Upper lobe of left lung (tissue), 6 donors: Measurements from ENCODE around the gene ADAMTS17. TPM values are rescaled to one million over a fixed set of nuclear protein-coding genes. Genes with fewer than 3 reads are reported as not detected.

Experiments used
- ATAC-seq, 2 donors: fragments of 200-7000 bp; cut with Tn5 transposase; one replicate each; pipeline ENCODE4 v1.9.1; 2022; ENCODE audit warnings: mild to moderate bottlenecking in 2 of 2, moderate library complexity in 2 of 2; ENCODE audit not compliant: low FRiP score in 2 of 2
- DNase-seq, 2 donors: peaks; one replicate each; pipeline ENCODE4 v3.0.0-alpha.2; 2019 to 2020
- H3K27ac ChIP-seq, 4 donors: fragments of 200-600 bp; sonication (generic); one replicate each; pipeline ENCODE4 v1.5.1; 2016 to 2019
- H3K27me3 ChIP-seq, 4 donors: fragments of 200-600 bp; sonication (generic); one replicate each; pipeline ENCODE4 v1.5.1; 2017 to 2019
- H3K36me3 ChIP-seq, 4 donors: fragments of 200-600 bp; sonication (generic); one replicate each; pipeline ENCODE4 v1.5.1; 2016 to 2019
- H3K4me1 ChIP-seq, 4 donors: fragments of 200-600 bp; sonication (generic); one replicate each; pipeline ENCODE4 v1.5.1; 2018 to 2019
- H3K4me3 ChIP-seq, 4 donors: fragments of 200-600 bp; sonication (generic); one replicate each; pipeline ENCODE4 v1.5.1; 2017 to 2019; ENCODE audit warnings: mild to moderate bottlenecking in 2 of 4, moderate library complexity in 1 of 4
- H3K9me3 ChIP-seq, 4 donors: fragments of 200-600 bp; sonication (generic); one replicate each; pipeline ENCODE4 v1.5.1; 2018 to 2019
- EP300 ChIP-seq, 4 donors: sonication (generic); formaldehyde crosslinking; IDR thresholded peaks; one replicate each; pipeline ENCODE4 v1.5.1; 2017; ENCODE audit warnings: antibody characterized with exemption in 4 of 4, control low read depth in 2 of 4
- POLR2A ChIP-seq, 4 donors: fragments of 450-650 bp; IDR thresholded peaks; one replicate each; pipeline ENCODE4 v1.5.1; 2016 to 2017; ENCODE audit warnings: antibody characterized with exemption in 4 of 4, mild to moderate bottlenecking in 2 of 4
- POLR2AphosphoS5 ChIP-seq, 2 donors: sonication (generic); formaldehyde crosslinking; IDR thresholded peaks; one replicate each; pipeline ENCODE4 v1.5.1; 2017; ENCODE audit warnings: antibody characterized with exemption in 2 of 2
- WGBS, 2 donors: methylation state at CpG; one replicate each; pipeline ENCODE4 v1.1.5; 2017 to 2018; 5-methylcytosine and 5-hydroxymethylcytosine counted together
- total RNA-seq, 6 donors: library from RNA; depleted of rRNA in 4 of 6; stranded (reverse); fragments of >200 nt in 4 of 6; gene quantifications; one replicate each; pipeline versions ENCODE4 v1.1.0 to v1.2.1, GENCODE V29; 2016 to 2021
- TF ChIP-seq, protein P1 (sequence below), 6 experiments: fragments of 450-650 bp in 4 of 6; fragments of 200-600 bp in 2 of 6; sonication (generic) in 2 of 6; IDR thresholded peaks; one replicate each; pipeline ENCODE4 v1.5.1; 2016 to 2019; ENCODE audit warnings: antibody characterized with exemption in 6 of 6
- donor health status: DM: no; HTN: no; CAD: no; lungs with moderate emphysema.
- donor health status: DM: no; HTN: yes; CAD: no; lungs with severe emphysema.

Gene ADAMTS17
- total RNA-seq, 6 donors from 2014 or later, result 3.2 to 11.5 (median 5.7) TPM

DNA sequence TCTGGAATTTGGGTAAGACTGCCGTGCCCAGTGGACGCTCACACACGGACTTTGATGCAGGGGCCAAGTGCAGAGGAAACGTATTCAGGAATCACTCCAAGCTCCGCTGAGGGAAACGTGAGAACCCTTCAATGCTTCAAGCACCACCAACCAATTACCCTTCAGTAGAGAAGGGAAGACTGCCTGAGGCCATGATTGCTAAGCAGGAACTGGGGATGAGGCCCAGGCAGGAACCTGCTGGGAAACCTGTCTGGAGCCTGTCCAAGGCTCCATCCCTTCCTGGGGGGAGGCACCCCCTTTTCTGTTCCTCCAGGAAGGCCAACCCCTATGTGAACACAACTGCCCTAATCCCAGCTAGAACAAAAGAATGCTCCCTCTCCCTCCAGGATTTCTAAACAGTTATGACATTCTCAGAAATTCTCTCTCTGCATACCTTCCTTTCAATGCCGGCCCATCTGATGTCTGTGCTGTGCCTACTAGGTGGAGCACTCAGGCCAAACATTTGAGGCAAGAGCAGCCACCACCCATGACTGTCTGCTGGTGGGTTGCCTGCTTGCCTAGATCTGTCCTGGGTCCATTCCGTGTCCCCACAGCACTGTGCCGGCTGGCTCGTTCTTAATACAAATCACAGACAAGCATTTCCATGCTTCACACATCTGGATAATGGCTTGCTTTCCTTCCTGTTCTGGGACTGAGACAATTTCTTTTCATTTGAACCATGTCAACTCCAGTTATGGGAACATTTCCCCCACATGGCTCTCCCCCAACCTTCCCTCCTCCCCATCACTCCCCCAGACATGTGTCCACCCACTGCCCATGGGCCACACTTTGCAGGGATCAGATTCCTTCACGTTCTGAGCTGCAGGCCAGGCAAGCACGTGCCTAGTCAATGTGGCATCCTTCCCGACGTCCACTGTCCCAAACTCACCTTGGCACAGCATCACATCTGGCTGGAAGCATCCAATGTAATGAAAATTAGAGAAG is 149.4 kb downstream of the ADAMTS17 start:
- WGBS, 2 donors, result 67 to 71% methylated on average over 14 of the region's 14 CpGs
- Histone ChIP-seq H3K27me3 (no peaks in the 10 kb centered on the region), H3K27ac (no peak overlapping the region), H3K4me1 (no peaks in the 10 kb centered on the region), H3K4me3 (no peak overlapping the region), H3K9me3 (no peaks in the 10 kb centered on the region), H3K36me3 (no peaks in the 10 kb centered on the region)
- TF ChIP-seq EP300 (IDR thresholded peaks at IDR 0.05) (no peak), POLR2AphosphoS5 (IDR thresholded peaks at IDR 0.05) (no peak), POLR2A (IDR thresholded peaks at IDR 0.05) (no peak)
- TF ChIP-seq, protein P1, sequence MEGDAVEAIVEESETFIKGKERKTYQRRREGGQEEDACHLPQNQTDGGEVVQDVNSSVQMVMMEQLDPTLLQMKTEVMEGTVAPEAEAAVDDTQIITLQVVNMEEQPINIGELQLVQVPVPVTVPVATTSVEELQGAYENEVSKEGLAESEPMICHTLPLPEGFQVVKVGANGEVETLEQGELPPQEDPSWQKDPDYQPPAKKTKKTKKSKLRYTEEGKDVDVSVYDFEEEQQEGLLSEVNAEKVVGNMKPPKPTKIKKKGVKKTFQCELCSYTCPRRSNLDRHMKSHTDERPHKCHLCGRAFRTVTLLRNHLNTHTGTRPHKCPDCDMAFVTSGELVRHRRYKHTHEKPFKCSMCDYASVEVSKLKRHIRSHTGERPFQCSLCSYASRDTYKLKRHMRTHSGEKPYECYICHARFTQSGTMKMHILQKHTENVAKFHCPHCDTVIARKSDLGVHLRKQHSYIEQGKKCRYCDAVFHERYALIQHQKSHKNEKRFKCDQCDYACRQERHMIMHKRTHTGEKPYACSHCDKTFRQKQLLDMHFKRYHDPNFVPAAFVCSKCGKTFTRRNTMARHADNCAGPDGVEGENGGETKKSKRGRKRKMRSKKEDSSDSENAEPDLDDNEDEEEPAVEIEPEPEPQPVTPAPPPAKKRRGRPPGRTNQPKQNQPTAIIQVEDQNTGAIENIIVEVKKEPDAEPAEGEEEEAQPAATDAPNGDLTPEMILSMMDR (IDR thresholded peaks at IDR 0.05), result no peak
- ATAC-seq, result no peak
- DNase-seq, result no peak

DNA sequence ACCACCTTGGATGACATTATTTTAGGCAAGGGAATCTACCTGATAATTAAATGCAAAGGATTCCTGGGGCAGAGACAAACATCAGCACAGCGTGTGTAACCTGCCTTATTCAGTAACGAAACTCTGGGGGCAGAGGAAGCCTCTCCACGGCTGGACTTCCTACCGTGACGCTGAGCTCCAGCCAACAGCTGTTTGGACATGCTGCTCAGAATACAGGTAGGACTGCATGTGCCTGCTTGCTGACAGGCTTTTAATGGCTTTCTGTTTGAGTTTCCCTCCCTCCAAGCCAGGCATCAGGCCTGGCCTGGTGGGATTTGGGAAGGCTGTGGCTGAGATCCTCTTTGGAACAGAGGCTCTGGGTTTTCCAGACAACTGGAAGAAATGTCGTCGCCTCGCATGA is 150.6 kb downstream of the ADAMTS17 start:
- ATAC-seq (no peak), DNase-seq (no peak)

DNA sequence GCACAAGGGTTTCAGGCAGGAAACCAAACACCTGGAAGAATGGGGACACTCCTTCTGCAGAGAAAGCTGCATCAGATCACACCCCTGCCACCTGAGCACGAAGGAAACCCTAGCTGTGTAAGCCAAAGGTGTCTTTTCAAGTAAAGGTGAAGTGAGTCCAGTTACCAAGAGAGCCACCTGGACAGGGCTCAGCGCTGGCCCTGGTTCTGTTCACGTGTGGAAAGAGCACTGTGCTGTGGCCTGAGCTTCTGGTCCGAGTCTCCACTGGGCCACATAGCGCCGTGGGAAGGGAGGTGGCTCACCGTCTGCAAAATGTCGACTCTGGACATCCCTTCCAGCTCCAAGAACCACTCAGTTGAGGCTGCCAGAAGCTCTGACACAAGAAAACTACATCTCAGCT is 151.1 kb downstream of the ADAMTS17 start:
- DNase-seq, result no peak
- Histone ChIP-seq H3K4me3 (no peak overlapping the region), H3K4me1 (no peaks in the 10 kb centered on the region), H3K36me3 (no peaks in the 10 kb centered on the region), H3K9me3 (no peaks in the 10 kb centered on the region), H3K27me3 (no peaks in the 10 kb centered on the region), H3K27ac (no peak overlapping the region)
- TF ChIP-seq, protein P1 (IDR thresholded peaks at IDR 0.05), result no peak
- TF ChIP-seq POLR2AphosphoS5 (IDR thresholded peaks at IDR 0.05) (no peak), POLR2A (IDR thresholded peaks at IDR 0.05) (no peak), EP300 (IDR thresholded peaks at IDR 0.05) (no peak)
- 78 to 88% methylated on average over 4 to 8 of the region's 8 CpGs for WGBS, 2 donors
- no peak for ATAC-seq

More for the DNA sequence above, 150.6 kb downstream of the ADAMTS17 start:
- H3K36me3 ChIP-seq, result no peaks in the 10 kb centered on the region
- no peaks in the 10 kb centered on the region for H3K27me3 ChIP-seq
- 65 to 82% methylated on average over 8 of the region's 8 CpGs for WGBS, 2 donors
- H3K4me3 ChIP-seq, result no peak overlapping the region
- H3K9me3 ChIP-seq, result no peaks in the 10 kb centered on the region
- no peaks in the 10 kb centered on the region for H3K4me1 ChIP-seq
- no peak overlapping the region for H3K27ac ChIP-seq
- TF ChIP-seq, protein P1 (IDR thresholded peaks at IDR 0.05), result no peak
- TF ChIP-seq POLR2A (IDR thresholded peaks at IDR 0.05), result no peak
- no peak for TF ChIP-seq POLR2AphosphoS5 (IDR thresholded peaks at IDR 0.05)
- no peak for TF ChIP-seq EP300 (IDR thresholded peaks at IDR 0.05)

DNA sequence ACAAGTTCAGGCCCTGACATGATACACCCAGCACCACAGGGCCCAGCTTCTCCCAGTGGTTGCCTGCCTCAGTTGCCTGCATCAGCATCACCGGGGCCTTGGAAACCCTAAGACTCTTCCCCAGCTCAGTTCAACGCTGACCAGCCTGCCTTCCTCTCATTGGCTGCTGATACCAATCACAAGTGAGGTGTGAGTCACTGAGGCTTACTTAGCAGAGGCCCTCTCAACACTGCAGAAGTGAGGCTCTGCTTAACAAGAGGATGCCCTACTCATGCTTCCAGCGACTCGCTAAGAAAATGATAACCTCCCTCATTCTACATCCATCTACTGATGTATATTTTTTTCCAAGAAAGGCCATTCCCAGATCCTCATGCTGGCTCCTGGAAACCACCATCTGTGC is 151.9 kb downstream of the ADAMTS17 start:
- Histone ChIP-seq H3K27ac (no peak overlapping the region), H3K27me3 (no peaks in the 10 kb centered on the region), H3K4me3 (no peak overlapping the region), H3K4me1 (no peaks in the 10 kb centered on the region), H3K9me3 (no peaks in the 10 kb centered on the region), H3K36me3 (no peaks in the 10 kb centered on the region)
- ATAC-seq (no peak), DNase-seq (no peak)
- WGBS, 2 donors, result 82 to 91% methylated on average over 3 to 4 of the region's 4 CpGs
- TF ChIP-seq EP300 (IDR thresholded peaks at IDR 0.05), result no peak
- TF ChIP-seq POLR2A (IDR thresholded peaks at IDR 0.05), result no peak
- TF ChIP-seq, protein P1 (IDR thresholded peaks at IDR 0.05), result no peak
- TF ChIP-seq POLR2AphosphoS5 (IDR thresholded peaks at IDR 0.05), result no peak
